Measurements from ENCODE around the gene GPR39.

- TF ChIP-seq, protein P1, sequence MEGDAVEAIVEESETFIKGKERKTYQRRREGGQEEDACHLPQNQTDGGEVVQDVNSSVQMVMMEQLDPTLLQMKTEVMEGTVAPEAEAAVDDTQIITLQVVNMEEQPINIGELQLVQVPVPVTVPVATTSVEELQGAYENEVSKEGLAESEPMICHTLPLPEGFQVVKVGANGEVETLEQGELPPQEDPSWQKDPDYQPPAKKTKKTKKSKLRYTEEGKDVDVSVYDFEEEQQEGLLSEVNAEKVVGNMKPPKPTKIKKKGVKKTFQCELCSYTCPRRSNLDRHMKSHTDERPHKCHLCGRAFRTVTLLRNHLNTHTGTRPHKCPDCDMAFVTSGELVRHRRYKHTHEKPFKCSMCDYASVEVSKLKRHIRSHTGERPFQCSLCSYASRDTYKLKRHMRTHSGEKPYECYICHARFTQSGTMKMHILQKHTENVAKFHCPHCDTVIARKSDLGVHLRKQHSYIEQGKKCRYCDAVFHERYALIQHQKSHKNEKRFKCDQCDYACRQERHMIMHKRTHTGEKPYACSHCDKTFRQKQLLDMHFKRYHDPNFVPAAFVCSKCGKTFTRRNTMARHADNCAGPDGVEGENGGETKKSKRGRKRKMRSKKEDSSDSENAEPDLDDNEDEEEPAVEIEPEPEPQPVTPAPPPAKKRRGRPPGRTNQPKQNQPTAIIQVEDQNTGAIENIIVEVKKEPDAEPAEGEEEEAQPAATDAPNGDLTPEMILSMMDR (IDR thresholded peaks at IDR 0.05): no peak
- TF ChIP-seq POLR2A (IDR thresholded peaks at IDR 0.05): no peak
Measured at GRCh38 chr2:132465917-132466316, 49.3 kb downstream of the GPR39 start.

Data from body of pancreas (tissue), 4 donors.